Neural cell (in vitro differentiated cells): ENCODE measurements around the gene BCL2.

Source experiments
- CTCF ChIP-seq: fragments of 450-650 bp; IDR thresholded peaks from 2 replicates; pipeline ENCODE4 v1.5.1; 2014; ENCODE audit warnings: antibody characterized with exemption, mild to moderate bottlenecking, moderate library complexity; ENCODE audit not compliant: poor library complexity, severe bottlenecking
- EP300 ChIP-seq: fragments of 450-650 bp; conservative IDR thresholded peaks from 2 replicates; pipeline ENCODE4 v1.6.1; 2014; ENCODE audit warnings: antibody characterized with exemption, mild to moderate bottlenecking, moderate library complexity; ENCODE audit not compliant: poor library complexity, severe bottlenecking
- EZH2 ChIP-seq: fragments of 200-600, 300-800 bp; shearing (Covaris generic), sonication (generic); IDR thresholded peaks from 2 replicates; pipeline ENCODE4 v1.6.1; 2014; ENCODE audit warnings: antibody characterized with exemption, low read length, borderline replicate concordance, mild to moderate bottlenecking; ENCODE audit not compliant: insufficient read depth, poor library complexity, severe bottlenecking
- MXI1 ChIP-seq: fragments of 450-650 bp; conservative IDR thresholded peaks from 2 replicates; pipeline ENCODE4 v1.6.1; 2014; ENCODE audit warnings: antibody characterized with exemption, mild to moderate bottlenecking; ENCODE audit not compliant: poor library complexity, severe bottlenecking
- POLR2AphosphoS5 ChIP-seq: IDR thresholded peaks from 2 replicates; pipeline ENCODE4 v1.6.1; 2012
- SMC3 ChIP-seq: fragments of 450-650 bp; conservative IDR thresholded peaks from 2 replicates; pipeline ENCODE4 v1.6.1; 2014; ENCODE audit warnings: antibody characterized with exemption, mild to moderate bottlenecking, moderate library complexity; ENCODE audit not compliant: poor library complexity
- TAF1 ChIP-seq: IDR thresholded peaks from 2 replicates; pipeline ENCODE4 v1.6.1; 2012; ENCODE audit warnings: low read depth
- TF ChIP-seq, protein P1 (sequence below): IDR thresholded peaks from 2 replicates; pipeline ENCODE4 v1.6.1; 2012; ENCODE audit warnings: borderline replicate concordance

GRCh38 chr18:63107171-63107845 lies 212.3 kb downstream of the BCL2 start:
- TF ChIP-seq CTCF = no peak
- TF ChIP-seq POLR2AphosphoS5 = no peak
- TF ChIP-seq EZH2 = no peak
- no peak for TF ChIP-seq TAF1
- no peak for TF ChIP-seq MXI1
- TF ChIP-seq, protein P1, sequence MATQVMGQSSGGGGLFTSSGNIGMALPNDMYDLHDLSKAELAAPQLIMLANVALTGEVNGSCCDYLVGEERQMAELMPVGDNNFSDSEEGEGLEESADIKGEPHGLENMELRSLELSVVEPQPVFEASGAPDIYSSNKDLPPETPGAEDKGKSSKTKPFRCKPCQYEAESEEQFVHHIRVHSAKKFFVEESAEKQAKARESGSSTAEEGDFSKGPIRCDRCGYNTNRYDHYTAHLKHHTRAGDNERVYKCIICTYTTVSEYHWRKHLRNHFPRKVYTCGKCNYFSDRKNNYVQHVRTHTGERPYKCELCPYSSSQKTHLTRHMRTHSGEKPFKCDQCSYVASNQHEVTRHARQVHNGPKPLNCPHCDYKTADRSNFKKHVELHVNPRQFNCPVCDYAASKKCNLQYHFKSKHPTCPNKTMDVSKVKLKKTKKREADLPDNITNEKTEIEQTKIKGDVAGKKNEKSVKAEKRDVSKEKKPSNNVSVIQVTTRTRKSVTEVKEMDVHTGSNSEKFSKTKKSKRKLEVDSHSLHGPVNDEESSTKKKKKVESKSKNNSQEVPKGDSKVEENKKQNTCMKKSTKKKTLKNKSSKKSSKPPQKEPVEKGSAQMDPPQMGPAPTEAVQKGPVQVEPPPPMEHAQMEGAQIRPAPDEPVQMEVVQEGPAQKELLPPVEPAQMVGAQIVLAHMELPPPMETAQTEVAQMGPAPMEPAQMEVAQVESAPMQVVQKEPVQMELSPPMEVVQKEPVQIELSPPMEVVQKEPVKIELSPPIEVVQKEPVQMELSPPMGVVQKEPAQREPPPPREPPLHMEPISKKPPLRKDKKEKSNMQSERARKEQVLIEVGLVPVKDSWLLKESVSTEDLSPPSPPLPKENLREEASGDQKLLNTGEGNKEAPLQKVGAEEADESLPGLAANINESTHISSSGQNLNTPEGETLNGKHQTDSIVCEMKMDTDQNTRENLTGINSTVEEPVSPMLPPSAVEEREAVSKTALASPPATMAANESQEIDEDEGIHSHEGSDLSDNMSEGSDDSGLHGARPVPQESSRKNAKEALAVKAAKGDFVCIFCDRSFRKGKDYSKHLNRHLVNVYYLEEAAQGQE = no peak
- TF ChIP-seq EP300 = no peak
- TF ChIP-seq SMC3 = no peak
